ENCODE data around the gene SYT7. TPM values are rescaled to one million over a fixed set of nuclear protein-coding genes. Genes with fewer than 3 reads are reported as not detected.

The SYT7 gene
- total and polyA plus RNA-seq, 2 donors (not counting 1 experiment from before 2014, with no cell fraction given) = not detected

DNA sequence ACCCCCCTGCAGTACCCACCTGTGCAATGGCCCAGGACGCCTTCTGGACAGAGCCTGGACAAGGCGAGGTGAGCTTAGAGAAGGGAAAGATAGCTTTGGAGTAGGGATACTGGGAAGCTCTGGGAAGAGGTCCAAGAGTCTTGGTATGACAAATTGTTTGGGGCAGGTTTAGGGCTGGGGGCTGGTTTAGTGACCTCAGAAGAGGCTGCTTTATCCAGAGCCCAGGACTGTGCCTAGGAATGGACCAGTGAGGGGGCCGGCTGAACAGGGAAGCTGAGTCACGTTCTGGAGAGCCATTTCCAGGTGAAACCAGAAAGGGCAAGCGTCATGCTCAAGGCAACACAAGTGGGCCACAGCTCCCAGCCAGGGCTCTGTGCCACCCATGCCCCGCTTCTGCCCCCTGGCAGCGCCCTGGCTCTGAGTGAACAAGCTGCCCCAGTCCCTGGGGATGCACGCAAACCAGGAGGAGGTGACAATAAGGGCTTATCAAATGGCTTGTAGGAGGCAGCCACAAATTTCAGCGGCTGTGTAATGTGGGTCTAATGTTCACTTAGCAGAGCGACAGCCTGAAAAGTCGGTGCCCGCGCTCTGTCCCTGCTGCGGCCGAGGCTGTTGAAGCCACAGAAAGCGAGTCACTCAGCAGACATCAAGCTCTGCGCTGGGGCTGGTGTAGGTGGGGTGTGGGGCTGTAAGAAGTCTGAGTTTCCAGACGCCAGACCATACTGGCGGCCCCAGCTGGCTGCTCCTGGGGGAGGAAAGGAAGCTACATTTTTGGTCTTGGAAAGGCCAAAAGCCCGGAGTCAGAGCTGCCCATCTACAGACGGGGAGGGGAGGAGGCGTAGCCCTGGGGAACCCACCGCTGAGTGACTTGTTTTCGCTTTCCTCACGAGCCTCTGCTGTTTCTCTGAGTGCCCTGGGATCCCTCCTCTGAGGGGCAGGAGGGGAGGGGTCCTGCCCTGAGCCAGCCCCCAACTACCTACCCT, 18.3 kb upstream of the SYT7 start:
- TF ChIP-seq, protein P1, sequence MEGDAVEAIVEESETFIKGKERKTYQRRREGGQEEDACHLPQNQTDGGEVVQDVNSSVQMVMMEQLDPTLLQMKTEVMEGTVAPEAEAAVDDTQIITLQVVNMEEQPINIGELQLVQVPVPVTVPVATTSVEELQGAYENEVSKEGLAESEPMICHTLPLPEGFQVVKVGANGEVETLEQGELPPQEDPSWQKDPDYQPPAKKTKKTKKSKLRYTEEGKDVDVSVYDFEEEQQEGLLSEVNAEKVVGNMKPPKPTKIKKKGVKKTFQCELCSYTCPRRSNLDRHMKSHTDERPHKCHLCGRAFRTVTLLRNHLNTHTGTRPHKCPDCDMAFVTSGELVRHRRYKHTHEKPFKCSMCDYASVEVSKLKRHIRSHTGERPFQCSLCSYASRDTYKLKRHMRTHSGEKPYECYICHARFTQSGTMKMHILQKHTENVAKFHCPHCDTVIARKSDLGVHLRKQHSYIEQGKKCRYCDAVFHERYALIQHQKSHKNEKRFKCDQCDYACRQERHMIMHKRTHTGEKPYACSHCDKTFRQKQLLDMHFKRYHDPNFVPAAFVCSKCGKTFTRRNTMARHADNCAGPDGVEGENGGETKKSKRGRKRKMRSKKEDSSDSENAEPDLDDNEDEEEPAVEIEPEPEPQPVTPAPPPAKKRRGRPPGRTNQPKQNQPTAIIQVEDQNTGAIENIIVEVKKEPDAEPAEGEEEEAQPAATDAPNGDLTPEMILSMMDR (IDR thresholded peaks at IDR 0.05) = no peak
- no peak for TF ChIP-seq EZH2 (IDR thresholded peaks at IDR 0.05; ENCODE audit: borderline replicate concordance, insufficient read depth, low read depth, low read length, poor library complexity, severe bottlenecking)
- Mint-ChIP-seq H3K4me1 (no peaks in the 10 kb centered on the region), H3K9me3 (ENCODE audit: insufficient read depth) (no peaks in the 10 kb centered on the region), H3K4me3 (no peak overlapping the region), H3K27ac (no peak overlapping the region), H3K27me3 (peaks cover 29% of the 10 kb centered on the region)
- Histone ChIP-seq H3K9ac (ENCODE audit: low read length) (no peak overlapping the region), H3K36me3 (replicated peaks in 1 of 2; ENCODE audit: control extremely low read depth in 1 of 2, control insufficient read depth in 1 of 2, extremely low read depth in 1 of 2, insufficient read depth in 2 of 2, low read length in 1 of 2) (no peaks in the 10 kb centered on the region), H3K9me3 (ENCODE audit: control extremely low read depth in 1 of 3, control insufficient read depth in 2 of 3, insufficient read depth in 1 of 3, low read length in 2 of 3) (no peaks in the 10 kb centered on the region), H2AFZ (ENCODE audit: insufficient read depth, low read depth, low read length, poor library complexity, severe bottlenecking) (no peak overlapping the region), H3K4me2 (replicated peaks; ENCODE audit: low read depth, low read length, poor library complexity, severe bottlenecking) (no peak overlapping the region), H3K4me3 (ENCODE audit: control extremely low read depth in 1 of 5, extremely low read depth in 1 of 5, insufficient read depth in 1 of 5, low read depth in 2 of 5, low read length in 4 of 5) (no peak overlapping the region), H3K27ac (ENCODE audit: low read length in 2 of 2) (no peak overlapping the region), H3K79me2 (ENCODE audit: control insufficient read depth, insufficient read depth, low read length) (no peaks in the 10 kb centered on the region), H3K27me3 (replicated peaks in 1 of 4; ENCODE audit: control extremely low read depth in 1 of 4, control insufficient read depth in 3 of 4, insufficient read depth in 4 of 4, low read length in 3 of 4) (peaks cover 0 to 34% (median 0%) of the 10 kb centered on the region in 4 experiments), H3K4me1 (ENCODE audit: control insufficient read depth in 2 of 2, insufficient read depth in 2 of 2, low read length in 2 of 2) (no peaks in the 10 kb centered on the region), H4K20me1 (ENCODE audit: control insufficient read depth, insufficient read depth, low read length, poor library complexity, severe bottlenecking) (no peaks in the 10 kb centered on the region)
- intact Hi-C loops (cut with micrococcal nuclease) = no loop called here
- ATAC-seq (ENCODE audit: low read depth) (no peak), DNase-seq (no peak)
- POLR2A ChIA-PET = interaction anchor here (0.6 kb wide), 1 partner anchor 38 kb away, joined by 3 read pairs; no protein-coding TSS in a partner anchor
- CTCF ChIA-PET = no interaction called here
- 51% methylated on average over 24 of the region's 25 CpGs for WGBS (ENCODE audit: insufficient coverage)

DNA sequence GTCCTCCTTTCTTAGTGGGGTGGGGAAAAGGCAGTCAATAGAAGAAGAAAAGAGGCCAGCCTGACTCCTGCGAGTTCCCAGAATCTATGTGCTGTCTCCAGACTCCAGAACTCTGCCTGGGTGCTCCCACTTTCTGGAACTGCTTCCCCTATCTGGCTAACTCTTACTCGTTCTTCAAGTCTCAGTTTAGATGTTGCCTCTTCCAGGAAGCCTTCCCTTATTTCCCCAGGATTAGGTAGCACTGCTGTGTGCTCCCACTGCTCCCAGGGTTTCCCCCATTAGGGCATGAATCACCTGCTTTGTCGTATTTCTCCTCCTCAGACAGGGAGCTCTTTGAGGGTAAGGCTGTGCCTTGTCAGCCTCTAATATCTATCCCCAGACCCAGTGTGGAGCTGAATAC, 17.5 kb upstream of the SYT7 start:
- H3K4me3 Mint-ChIP-seq = no peak overlapping the region
- 64% methylated on average over 2 of the region's 3 CpGs for WGBS (ENCODE audit: insufficient coverage)
- no peak overlapping the region for H3K4me2 ChIP-seq (replicated peaks; ENCODE audit: low read depth, low read length, poor library complexity, severe bottlenecking)
- H3K4me1 Mint-ChIP-seq = no peaks in the 10 kb centered on the region
- TF ChIP-seq, protein P1 (IDR thresholded peaks at IDR 0.05) = no peak
- TF ChIP-seq EZH2 (IDR thresholded peaks at IDR 0.05; ENCODE audit: borderline replicate concordance, insufficient read depth, low read depth, low read length, poor library complexity, severe bottlenecking) = no peak
- peaks cover 0 to 36% (median 0%) of the 10 kb centered on the region in 4 experiments for H3K27me3 ChIP-seq (replicated peaks in 1 of 4; ENCODE audit: control extremely low read depth in 1 of 4, control insufficient read depth in 3 of 4, insufficient read depth in 4 of 4, low read length in 3 of 4)
- no peaks in the 10 kb centered on the region for H3K36me3 ChIP-seq (replicated peaks in 1 of 2; ENCODE audit: control extremely low read depth in 1 of 2, control insufficient read depth in 1 of 2, extremely low read depth in 1 of 2, insufficient read depth in 2 of 2, low read length in 1 of 2)
- DNase-seq (no peak), ATAC-seq (ENCODE audit: low read depth) (no peak)
- H3K9me3 ChIP-seq (ENCODE audit: control extremely low read depth in 1 of 3, control insufficient read depth in 2 of 3, insufficient read depth in 1 of 3, low read length in 2 of 3) = no peaks in the 10 kb centered on the region
- ChIA-PET POLR2A (no interaction called here), CTCF (no interaction called here)
- H3K4me3 ChIP-seq (ENCODE audit: control extremely low read depth in 1 of 5, extremely low read depth in 1 of 5, insufficient read depth in 1 of 5, low read depth in 2 of 5, low read length in 4 of 5) = no peak overlapping the region
- no peak overlapping the region for H3K27ac ChIP-seq (ENCODE audit: low read length in 2 of 2)
- no peak overlapping the region for H3K9ac ChIP-seq (ENCODE audit: low read length)
- H3K79me2 ChIP-seq (ENCODE audit: control insufficient read depth, insufficient read depth, low read length) = no peaks in the 10 kb centered on the region
- intact Hi-C loops (cut with micrococcal nuclease) = no loop called here
- no peak overlapping the region for H3K27ac Mint-ChIP-seq
- H3K27me3 Mint-ChIP-seq = peaks cover 32% of the 10 kb centered on the region
- no peak overlapping the region for H2AFZ ChIP-seq (ENCODE audit: insufficient read depth, low read depth, low read length, poor library complexity, severe bottlenecking)
- H3K4me1 ChIP-seq (ENCODE audit: control insufficient read depth in 2 of 2, insufficient read depth in 2 of 2, low read length in 2 of 2) = no peaks in the 10 kb centered on the region
- no peaks in the 10 kb centered on the region for H4K20me1 ChIP-seq (ENCODE audit: control insufficient read depth, insufficient read depth, low read length, poor library complexity, severe bottlenecking)
- no peaks in the 10 kb centered on the region for H3K9me3 Mint-ChIP-seq (ENCODE audit: insufficient read depth)
